Measurements from ENCODE around the gene KRT34. TPM values are rescaled to one million over a fixed set of nuclear protein-coding genes. Genes with fewer than 3 reads are reported as not detected.

Gene KRT34
- total and polyA plus RNA-seq, 2 donors from 2014 or later, result not detected

DNA sequence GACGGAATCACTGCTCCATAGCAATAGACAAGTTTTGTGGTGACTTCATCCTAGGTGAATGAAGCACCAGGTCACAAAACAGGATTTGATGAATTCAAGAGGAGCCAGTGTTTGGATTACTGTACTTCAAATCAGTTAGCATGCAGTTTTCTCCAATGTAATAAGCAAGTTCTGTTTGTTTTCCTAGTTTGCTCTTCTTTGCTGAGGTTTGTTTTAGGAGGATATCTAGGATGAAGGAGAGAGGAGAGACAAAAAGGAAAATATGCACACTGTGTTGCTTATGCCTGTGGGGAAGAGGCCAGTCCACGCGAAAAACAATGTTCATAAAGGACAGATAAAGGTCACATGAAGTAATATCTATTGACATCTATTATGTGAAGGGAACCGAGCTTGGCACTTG lies 33.3 kb upstream of the KRT34 start:
- intact Hi-C loops (cut with DNase I), result no loop called here
- FAIRE-seq (no peak), DNase-seq (no peak)
- Histone ChIP-seq H3K27me3 (ENCODE audit: control insufficient read depth, insufficient read depth, low read length) (no peaks in the 10 kb centered on the region), H3K4me3 (ENCODE audit: low read length in 3 of 3) (no peak overlapping the region), H3K27ac (ENCODE audit: low read depth in 2 of 2, low read length in 2 of 2) (peak overlapping the region; percentile 30 to 59), H3K9ac (ENCODE audit: low read length in 3 of 3) (no peak overlapping the region), H3K9me3 (ENCODE audit: control insufficient read depth in 2 of 3, insufficient read depth in 1 of 3, low read length in 3 of 3) (no peaks in the 10 kb centered on the region), H3K4me1 (ENCODE audit: control insufficient read depth in 2 of 3, insufficient read depth in 2 of 3, low read depth in 1 of 3, low read length in 3 of 3) (peaks cover 2 to 16% (median 8%) of the 10 kb centered on the region in 3 donors), H3K36me3 (ENCODE audit: control insufficient read depth in 2 of 3, insufficient read depth in 3 of 3, low read length in 3 of 3) (no peaks in the 10 kb centered on the region)
- TF ChIP-seq, protein P1, sequence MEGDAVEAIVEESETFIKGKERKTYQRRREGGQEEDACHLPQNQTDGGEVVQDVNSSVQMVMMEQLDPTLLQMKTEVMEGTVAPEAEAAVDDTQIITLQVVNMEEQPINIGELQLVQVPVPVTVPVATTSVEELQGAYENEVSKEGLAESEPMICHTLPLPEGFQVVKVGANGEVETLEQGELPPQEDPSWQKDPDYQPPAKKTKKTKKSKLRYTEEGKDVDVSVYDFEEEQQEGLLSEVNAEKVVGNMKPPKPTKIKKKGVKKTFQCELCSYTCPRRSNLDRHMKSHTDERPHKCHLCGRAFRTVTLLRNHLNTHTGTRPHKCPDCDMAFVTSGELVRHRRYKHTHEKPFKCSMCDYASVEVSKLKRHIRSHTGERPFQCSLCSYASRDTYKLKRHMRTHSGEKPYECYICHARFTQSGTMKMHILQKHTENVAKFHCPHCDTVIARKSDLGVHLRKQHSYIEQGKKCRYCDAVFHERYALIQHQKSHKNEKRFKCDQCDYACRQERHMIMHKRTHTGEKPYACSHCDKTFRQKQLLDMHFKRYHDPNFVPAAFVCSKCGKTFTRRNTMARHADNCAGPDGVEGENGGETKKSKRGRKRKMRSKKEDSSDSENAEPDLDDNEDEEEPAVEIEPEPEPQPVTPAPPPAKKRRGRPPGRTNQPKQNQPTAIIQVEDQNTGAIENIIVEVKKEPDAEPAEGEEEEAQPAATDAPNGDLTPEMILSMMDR (IDR thresholded peaks at IDR 0.05; ENCODE audit: borderline replicate concordance, extremely low read depth, insufficient read depth), result no peak

GRCh38 chr17:41413982-41414381 lies 31.9 kb upstream of the KRT34 start:
- intact Hi-C loops (cut with DNase I), result no loop called here
- DNase-seq (no peak), FAIRE-seq (no peak)
- H3K36me3 ChIP-seq (ENCODE audit: control insufficient read depth in 2 of 3, insufficient read depth in 3 of 3, low read length in 3 of 3), result no peaks in the 10 kb centered on the region
- no peak overlapping the region for H3K4me3 ChIP-seq (ENCODE audit: low read length in 3 of 3)
- no peaks in the 10 kb centered on the region for H3K9me3 ChIP-seq (ENCODE audit: control insufficient read depth in 2 of 3, insufficient read depth in 1 of 3, low read length in 3 of 3)
- no peak overlapping the region for H3K9ac ChIP-seq (ENCODE audit: low read length in 3 of 3)
- no peaks in the 10 kb centered on the region for H3K27me3 ChIP-seq (ENCODE audit: control insufficient read depth, insufficient read depth, low read length)
- peak overlapping the region in 1 of 2 donors; percentile 35 for H3K27ac ChIP-seq (ENCODE audit: low read depth in 2 of 2, low read length in 2 of 2)
- H3K4me1 ChIP-seq (ENCODE audit: control insufficient read depth in 2 of 3, insufficient read depth in 2 of 3, low read depth in 1 of 3, low read length in 3 of 3), result peaks cover 2 to 16% (median 8%) of the 10 kb centered on the region in 3 donors
- TF ChIP-seq, protein P1 (IDR thresholded peaks at IDR 0.05; ENCODE audit: borderline replicate concordance, extremely low read depth, insufficient read depth), result no peak

- FAIRE-seq, result no peak
- no peak for DNase-seq
- Histone ChIP-seq H3K9me3 (ENCODE audit: control insufficient read depth in 2 of 3, insufficient read depth in 1 of 3, low read length in 3 of 3) (no peaks in the 10 kb centered on the region), H3K27ac (ENCODE audit: low read depth in 2 of 2, low read length in 2 of 2) (peak overlapping the region in 1 of 2 donors; percentile 28), H3K4me3 (ENCODE audit: low read length in 3 of 3) (no peak overlapping the region), H3K36me3 (ENCODE audit: control insufficient read depth in 2 of 3, insufficient read depth in 3 of 3, low read length in 3 of 3) (no peaks in the 10 kb centered on the region), H3K27me3 (ENCODE audit: control insufficient read depth, insufficient read depth, low read length) (no peaks in the 10 kb centered on the region), H3K9ac (ENCODE audit: low read length in 3 of 3) (no peak overlapping the region), H3K4me1 (ENCODE audit: control insufficient read depth in 2 of 3, insufficient read depth in 2 of 3, low read depth in 1 of 3, low read length in 3 of 3) (peaks cover 2 to 16% (median 8%) of the 10 kb centered on the region in 3 donors)
- TF ChIP-seq, protein P1 (IDR thresholded peaks at IDR 0.05; ENCODE audit: borderline replicate concordance, extremely low read depth, insufficient read depth), result no peak
- intact Hi-C loops (cut with DNase I), result no loop called here
Measured at GRCh38 chr17:41413353-41413957, 31.3 kb upstream of the KRT34 start.

Data from kidney (tissue), 14 donors.